ENCODE measurements around the gene OGA. TPM values are rescaled to one million over a fixed set of nuclear protein-coding genes. Genes with fewer than 3 reads are reported as not detected.

OGA gene
- total RNA-seq, 2 donors from 2014 or later, result 131 to 241 TPM

- Histone ChIP-seq H3K4me1 (ENCODE audit: control insufficient read depth in 1 of 2, low read depth in 2 of 2) (no peaks in the 10 kb centered on the region), H3K4me3 (no peak overlapping the region), H3K36me3 (no peaks in the 10 kb centered on the region), H3K9me3 (no peaks in the 10 kb centered on the region), H3K27ac (no peak overlapping the region), H3K27me3 (replicated peaks; ENCODE audit: insufficient read depth) (no peaks in the 10 kb centered on the region)
- DNase-seq (ENCODE audit: low spot score) (no peak), ATAC-seq (ENCODE audit: insufficient number of reproducible peaks, low FRiP score, low read depth) (no peak)
- TF ChIP-seq CTCF (IDR thresholded peaks at IDR 0.05), result no peak
Observed at GRCh38 chr10:101749047-101750016, 68.9 kb downstream of the OGA start.

GRCh38 chr10:101748496-101748895 lies 69.7 kb downstream of the OGA start:
- no peak overlapping the region for H3K4me3 ChIP-seq
- no peak overlapping the region for H3K27ac ChIP-seq
- ATAC-seq (ENCODE audit: insufficient number of reproducible peaks, low FRiP score, low read depth) (no peak), DNase-seq (ENCODE audit: low spot score) (no peak)
- H3K9me3 ChIP-seq, result no peaks in the 10 kb centered on the region
- H3K27me3 ChIP-seq (replicated peaks; ENCODE audit: insufficient read depth), result no peaks in the 10 kb centered on the region
- TF ChIP-seq CTCF (IDR thresholded peaks at IDR 0.05), result no peak
- no peaks in the 10 kb centered on the region for H3K4me1 ChIP-seq (ENCODE audit: control insufficient read depth in 1 of 2, low read depth in 2 of 2)
- H3K36me3 ChIP-seq, result no peaks in the 10 kb centered on the region

GRCh38 chr10:101745074-101745696 lies 73.1 kb downstream of the OGA start:
- no peak overlapping the region for H3K4me3 ChIP-seq
- H3K27me3 ChIP-seq (replicated peaks; ENCODE audit: insufficient read depth), result no peaks in the 10 kb centered on the region
- H3K36me3 ChIP-seq, result no peaks in the 10 kb centered on the region
- no peak for TF ChIP-seq CTCF (IDR thresholded peaks at IDR 0.05)
- H3K4me1 ChIP-seq (ENCODE audit: control insufficient read depth in 1 of 2, low read depth in 2 of 2), result no peaks in the 10 kb centered on the region
- DNase-seq (ENCODE audit: low spot score) (no peak), ATAC-seq (ENCODE audit: insufficient number of reproducible peaks, low FRiP score, low read depth) (no peak)
- no peak overlapping the region for H3K27ac ChIP-seq
- H3K9me3 ChIP-seq, result no peaks in the 10 kb centered on the region

- TF ChIP-seq CTCF (IDR thresholded peaks at IDR 0.05), result no peak
- Histone ChIP-seq H3K4me3 (no peak overlapping the region), H3K27me3 (replicated peaks; ENCODE audit: insufficient read depth) (no peaks in the 10 kb centered on the region), H3K36me3 (no peaks in the 10 kb centered on the region), H3K4me1 (ENCODE audit: control insufficient read depth in 1 of 2, low read depth in 2 of 2) (no peaks in the 10 kb centered on the region), H3K9me3 (no peaks in the 10 kb centered on the region), H3K27ac (no peak overlapping the region)
- no peak for ATAC-seq (ENCODE audit: insufficient number of reproducible peaks, low FRiP score, low read depth)
- no peak for DNase-seq (ENCODE audit: low spot score)
Observed at GRCh38 chr10:101744267-101744666, 74.0 kb downstream of the OGA start.

- ATAC-seq (ENCODE audit: insufficient number of reproducible peaks, low FRiP score, low read depth), result no peak
- no peak overlapping the region for H3K27ac ChIP-seq
Observed at GRCh38 chr10:101741938-101742337, 76.3 kb downstream of the OGA start.

More at GRCh38 chr10:101741938-101742337, 76.3 kb downstream of the OGA start:
- H3K9me3 ChIP-seq, result no peaks in the 10 kb centered on the region
- no peaks in the 10 kb centered on the region for H3K36me3 ChIP-seq
- no peak for DNase-seq (ENCODE audit: low spot score)
- no peaks in the 10 kb centered on the region for H3K4me1 ChIP-seq (ENCODE audit: control insufficient read depth in 1 of 2, low read depth in 2 of 2)
- no peak for TF ChIP-seq CTCF (IDR thresholded peaks at IDR 0.05)
- no peaks in the 10 kb centered on the region for H3K27me3 ChIP-seq (replicated peaks; ENCODE audit: insufficient read depth)
- no peak overlapping the region for H3K4me3 ChIP-seq
